ENCODE results near the gene ETV1.

The ETV1 gene

GRCh38 chr7:13904007-13904406, 85.5 kb downstream of the ETV1 start:
- no peak for TF ChIP-seq CTCF (IDR thresholded peaks at IDR 0.05; ENCODE audit: borderline replicate concordance, insufficient read depth, low read depth, low read length)

GRCh38 chr7:13901577-13901976, 87.9 kb downstream of the ETV1 start:
- TF ChIP-seq CTCF (IDR thresholded peaks at IDR 0.05; ENCODE audit: borderline replicate concordance, insufficient read depth, low read depth, low read length) = no peak
- H3K4me3 ChIP-seq (ENCODE audit: low read depth, low read length) = no peak overlapping the region

More at GRCh38 chr7:13904007-13904406, 85.5 kb downstream of the ETV1 start:
- no peak overlapping the region for H3K4me3 ChIP-seq (ENCODE audit: low read depth, low read length)

GRCh38 chr7:13898957-13899670, 90.4 kb downstream of the ETV1 start:
- no peak for TF ChIP-seq CTCF (IDR thresholded peaks at IDR 0.05; ENCODE audit: borderline replicate concordance, insufficient read depth, low read depth, low read length)

GRCh38 chr7:13897819-13898218, 91.6 kb downstream of the ETV1 start:
- no peak overlapping the region for H3K4me3 ChIP-seq (ENCODE audit: low read depth, low read length)
- TF ChIP-seq CTCF (IDR thresholded peaks at IDR 0.05; ENCODE audit: borderline replicate concordance, insufficient read depth, low read depth, low read length) = no peak

More at GRCh38 chr7:13898957-13899670, 90.4 kb downstream of the ETV1 start:
- H3K4me3 ChIP-seq (ENCODE audit: low read depth, low read length) = no peak overlapping the region

- H3K4me3 ChIP-seq (ENCODE audit: low read depth, low read length) = no peak overlapping the region
- no peak for TF ChIP-seq CTCF (IDR thresholded peaks at IDR 0.05; ENCODE audit: borderline replicate concordance, insufficient read depth, low read depth, low read length)
Measured at GRCh38 chr7:13894954-13895353, 94.5 kb downstream of the ETV1 start.

GRCh38 chr7:13894377-13894776, 95.1 kb downstream of the ETV1 start:
- TF ChIP-seq CTCF (IDR thresholded peaks at IDR 0.05; ENCODE audit: borderline replicate concordance, insufficient read depth, low read depth, low read length) = no peak
- no peak overlapping the region for H3K4me3 ChIP-seq (ENCODE audit: low read depth, low read length)

GRCh38 chr7:13890793-13891192, 98.7 kb downstream of the ETV1 start:
- no peak overlapping the region for H3K4me3 ChIP-seq (ENCODE audit: low read depth, low read length)
- TF ChIP-seq CTCF (IDR thresholded peaks at IDR 0.05; ENCODE audit: borderline replicate concordance, insufficient read depth, low read depth, low read length) = no peak

All from GM12875 (cell line).